SK-N-SH (cell line): ENCODE data around the gene CRTAP.

Experiments
- FOXM1 ChIP-seq: IDR thresholded peaks from 2 replicates; pipeline ENCODE4 v1.4.0; 2012; ENCODE audit warnings: low read depth, mild to moderate bottlenecking
- RCOR1 ChIP-seq: fragments of 150-350 bp; IDR thresholded peaks from 2 replicates; pipeline ENCODE4 v1.6.1; 2017; ENCODE audit warnings: antibody characterized with exemption, low read length
- SMC3 ChIP-seq: IDR thresholded peaks from 2 replicates; pipeline ENCODE4 v1.6.1; 2012; ENCODE audit warnings: low read depth, low read length, improper control_type of control experiment
- TF ChIP-seq, protein P1 (sequence below): fragments of 200-600 bp; sonication (generic); IDR thresholded peaks from 2 replicates; pipeline ENCODE4 v1.6.1; 2017; ENCODE audit warnings: antibody characterized with exemption, mild to moderate bottlenecking, moderate library complexity

- TF ChIP-seq SMC3 (no peak), FOXM1 (no peak), RCOR1 (no peak)
- TF ChIP-seq, protein P1, sequence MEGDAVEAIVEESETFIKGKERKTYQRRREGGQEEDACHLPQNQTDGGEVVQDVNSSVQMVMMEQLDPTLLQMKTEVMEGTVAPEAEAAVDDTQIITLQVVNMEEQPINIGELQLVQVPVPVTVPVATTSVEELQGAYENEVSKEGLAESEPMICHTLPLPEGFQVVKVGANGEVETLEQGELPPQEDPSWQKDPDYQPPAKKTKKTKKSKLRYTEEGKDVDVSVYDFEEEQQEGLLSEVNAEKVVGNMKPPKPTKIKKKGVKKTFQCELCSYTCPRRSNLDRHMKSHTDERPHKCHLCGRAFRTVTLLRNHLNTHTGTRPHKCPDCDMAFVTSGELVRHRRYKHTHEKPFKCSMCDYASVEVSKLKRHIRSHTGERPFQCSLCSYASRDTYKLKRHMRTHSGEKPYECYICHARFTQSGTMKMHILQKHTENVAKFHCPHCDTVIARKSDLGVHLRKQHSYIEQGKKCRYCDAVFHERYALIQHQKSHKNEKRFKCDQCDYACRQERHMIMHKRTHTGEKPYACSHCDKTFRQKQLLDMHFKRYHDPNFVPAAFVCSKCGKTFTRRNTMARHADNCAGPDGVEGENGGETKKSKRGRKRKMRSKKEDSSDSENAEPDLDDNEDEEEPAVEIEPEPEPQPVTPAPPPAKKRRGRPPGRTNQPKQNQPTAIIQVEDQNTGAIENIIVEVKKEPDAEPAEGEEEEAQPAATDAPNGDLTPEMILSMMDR = no peak
Observed at GRCh38 chr3:33145901-33146580, 32.2 kb downstream of the CRTAP start.
